OCI-LY3 (cell line): ENCODE data around the gene DOK3.

Experiments used
- H2AFZ ChIP-seq: fragments of 200-600, 300-600 bp; shearing (Covaris generic); 2 replicates; pipeline ENCODE4 v1.6.0; 2014; ENCODE audit warnings: antibody characterized with exemption, low read depth, low read length
- H3K27ac ChIP-seq: fragments of 200-600, 300-600 bp; sonication (generic); 2 replicates; pipeline ENCODE4 v1.5.1; 2014; ENCODE audit warnings: mild to moderate bottlenecking, low read length, moderate library complexity, mixed read lengths
- H3K27me3 ChIP-seq: fragments of 200-600, 300-600 bp; sonication (generic); 2 replicates; pipeline ENCODE4 v1.6.1; 2014; ENCODE audit warnings: low read depth, low read length, mixed read lengths
- H3K36me3 ChIP-seq: fragments of 200-600, 300-600 bp; sonication (generic); replicated peaks from 2 replicates; pipeline ENCODE3; 2014; ENCODE audit warnings: low read depth, low read length, mixed read lengths
- H3K4me1 ChIP-seq: fragments of 300-600, 200-600 bp; sonication (generic); 2 replicates; pipeline ENCODE4 v1.6.1; 2014; ENCODE audit warnings: low read length, mixed read lengths
- H3K4me2 ChIP-seq: fragments of 200-600, 300-600 bp; sonication (generic); 2 replicates; pipeline ENCODE4 v1.6.1; 2014; ENCODE audit warnings: low read length, mixed read lengths
- H3K4me3 ChIP-seq: fragments of 300-600, 200-600 bp; sonication (generic); 2 replicates; pipeline ENCODE4 v1.5.1; 2014; ENCODE audit warnings: antibody characterized with exemption, mild to moderate bottlenecking, low read length, moderate library complexity
- H3K79me2 ChIP-seq: fragments of 300-600, 200-600 bp; shearing (Covaris generic); 2 replicates; pipeline ENCODE4 v1.6.1; 2014; ENCODE audit warnings: mild to moderate bottlenecking, low read length, mixed read lengths
- H3K9ac ChIP-seq: fragments of 300-600, 200-600 bp; shearing (Covaris generic); 2 replicates; pipeline ENCODE4 v1.6.0; 2014; ENCODE audit warnings: mild to moderate bottlenecking, low read length, moderate library complexity
- H3K9me3 ChIP-seq: fragments of 200-600, 300-600 bp; shearing (Covaris generic); 2 replicates; pipeline ENCODE4 v1.6.1; 2014; ENCODE audit warnings: low read length, mixed read lengths; ENCODE audit not compliant: insufficient read depth
- H4K20me1 ChIP-seq: fragments of 200-600, 300-600 bp; sonication (generic); 2 replicates; pipeline ENCODE4 v1.6.1; 2016; ENCODE audit warnings: low read length, mixed read lengths; ENCODE audit not compliant: insufficient read depth
- EZH2phosphoT487 ChIP-seq: fragments of 200-600 bp; shearing (Covaris generic); IDR thresholded peaks from 2 replicates; pipeline ENCODE4 v1.6.1; 2018; ENCODE audit warnings: antibody characterized with exemption, mixed run types, low read depth
- TF ChIP-seq, protein P1 (sequence below): fragments of 200-600, 300-600 bp; sonication (generic); IDR thresholded peaks from 2 replicates; pipeline ENCODE4 v1.5.1; 2014; ENCODE audit warnings: antibody characterized with exemption, low read length, low read depth

Gene DOK3

DNA sequence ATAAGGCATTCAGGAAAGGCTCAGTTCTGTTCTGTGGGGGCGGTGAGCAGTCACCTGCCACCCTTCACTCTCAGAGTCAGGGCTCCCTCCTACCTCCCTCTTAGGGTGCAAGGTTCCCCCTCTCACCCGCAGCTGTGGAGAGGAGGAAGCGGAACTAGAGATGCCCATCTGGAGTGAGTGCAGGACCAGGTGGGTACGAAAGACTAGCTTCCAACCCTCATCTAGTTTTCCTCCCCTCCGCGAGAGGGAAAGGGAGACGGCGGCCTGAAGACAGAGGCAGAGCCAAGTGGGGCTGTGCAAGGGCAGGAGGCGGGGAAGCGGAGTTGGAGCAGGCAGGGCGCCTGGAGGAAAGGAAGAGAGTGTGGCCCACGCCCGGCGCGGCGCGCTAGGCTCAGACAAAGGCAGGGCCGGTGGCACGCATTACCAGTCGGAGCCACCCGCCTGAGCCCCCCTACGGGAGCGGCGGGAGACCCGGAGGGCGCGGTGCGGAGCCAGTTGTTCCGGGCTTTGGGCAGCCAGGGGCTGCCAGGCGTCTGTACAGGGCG is 55.7 kb downstream of the DOK3 start:
- Histone ChIP-seq H3K4me3 (peak overlapping the region; percentile 78), H3K79me2 (no peaks in the 10 kb centered on the region), H3K4me1 (peaks cover 14% of the 10 kb centered on the region), H3K27ac (no peak overlapping the region), H2AFZ (no peak overlapping the region), H4K20me1 (peaks cover 23% of the 10 kb centered on the region), H3K36me3 (no peaks in the 10 kb centered on the region), H3K9ac (peak overlapping the region; percentile 48), H3K4me2 (peak overlapping the region; percentile 77), H3K27me3 (no peaks in the 10 kb centered on the region), H3K9me3 (no peaks in the 10 kb centered on the region)
- TF ChIP-seq EZH2phosphoT487 = no peak
- TF ChIP-seq, protein P1, sequence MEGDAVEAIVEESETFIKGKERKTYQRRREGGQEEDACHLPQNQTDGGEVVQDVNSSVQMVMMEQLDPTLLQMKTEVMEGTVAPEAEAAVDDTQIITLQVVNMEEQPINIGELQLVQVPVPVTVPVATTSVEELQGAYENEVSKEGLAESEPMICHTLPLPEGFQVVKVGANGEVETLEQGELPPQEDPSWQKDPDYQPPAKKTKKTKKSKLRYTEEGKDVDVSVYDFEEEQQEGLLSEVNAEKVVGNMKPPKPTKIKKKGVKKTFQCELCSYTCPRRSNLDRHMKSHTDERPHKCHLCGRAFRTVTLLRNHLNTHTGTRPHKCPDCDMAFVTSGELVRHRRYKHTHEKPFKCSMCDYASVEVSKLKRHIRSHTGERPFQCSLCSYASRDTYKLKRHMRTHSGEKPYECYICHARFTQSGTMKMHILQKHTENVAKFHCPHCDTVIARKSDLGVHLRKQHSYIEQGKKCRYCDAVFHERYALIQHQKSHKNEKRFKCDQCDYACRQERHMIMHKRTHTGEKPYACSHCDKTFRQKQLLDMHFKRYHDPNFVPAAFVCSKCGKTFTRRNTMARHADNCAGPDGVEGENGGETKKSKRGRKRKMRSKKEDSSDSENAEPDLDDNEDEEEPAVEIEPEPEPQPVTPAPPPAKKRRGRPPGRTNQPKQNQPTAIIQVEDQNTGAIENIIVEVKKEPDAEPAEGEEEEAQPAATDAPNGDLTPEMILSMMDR = no peak

DNA sequence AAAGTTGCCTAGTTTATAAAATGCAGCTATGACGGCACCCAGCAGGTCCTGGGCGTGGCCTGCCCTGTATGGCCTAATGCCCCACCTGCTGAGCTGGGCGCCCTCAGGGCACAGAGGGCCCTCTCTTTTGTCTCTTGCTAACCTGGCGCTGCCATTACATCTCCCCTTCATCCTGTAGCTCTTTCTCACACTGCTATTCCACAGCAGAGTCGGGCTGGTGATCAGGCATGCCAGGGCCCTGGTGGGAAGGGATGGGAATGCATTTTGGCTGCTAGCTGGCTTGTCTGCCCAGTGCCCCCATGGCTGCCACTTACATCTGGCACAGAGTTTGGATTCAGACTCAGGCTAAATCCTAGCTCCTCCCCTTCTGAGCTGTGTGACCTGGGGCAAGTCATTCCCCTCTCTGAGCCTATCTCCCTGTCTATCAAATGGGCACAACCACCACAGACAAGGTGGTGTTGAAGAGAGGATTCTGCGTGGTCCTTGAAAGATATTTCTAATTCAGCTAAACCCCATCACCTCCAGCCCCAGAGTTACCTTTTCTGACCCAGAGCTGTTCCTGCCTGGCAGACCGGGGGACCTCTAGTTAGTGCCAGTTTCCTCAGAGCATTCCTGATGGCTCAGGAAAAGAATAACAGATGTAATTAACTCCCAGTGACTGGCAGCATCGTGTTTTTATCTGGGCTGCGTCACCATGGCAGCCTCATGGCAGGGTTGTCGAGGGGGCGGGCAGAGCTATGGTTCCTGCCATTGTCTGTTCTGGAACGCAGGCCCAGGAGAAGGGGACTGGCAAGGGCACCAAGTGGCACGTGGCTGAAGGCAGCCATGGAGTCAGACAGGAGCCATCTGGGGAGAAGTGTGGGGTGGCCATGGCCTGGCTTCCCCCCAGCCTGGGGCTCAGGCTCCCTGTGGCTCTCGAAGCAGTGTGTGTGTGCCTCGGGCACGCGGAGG is 56.7 kb downstream of the DOK3 start:
- no peak overlapping the region for H3K9ac ChIP-seq
- H3K4me3 ChIP-seq = no peak overlapping the region
- peaks cover 24% of the 10 kb centered on the region for H3K4me1 ChIP-seq
- no peak overlapping the region for H3K27ac ChIP-seq
- H4K20me1 ChIP-seq = peaks cover 23% of the 10 kb centered on the region
- peak overlapping the region; percentile 77 for H3K4me2 ChIP-seq
- no peaks in the 10 kb centered on the region for H3K9me3 ChIP-seq
- H2AFZ ChIP-seq = no peak overlapping the region
- TF ChIP-seq, protein P1 = no peak
- TF ChIP-seq EZH2phosphoT487 = no peak
- no peaks in the 10 kb centered on the region for H3K36me3 ChIP-seq
- H3K79me2 ChIP-seq = no peaks in the 10 kb centered on the region
- H3K27me3 ChIP-seq = no peaks in the 10 kb centered on the region
